IMR-90 (cell line): ENCODE measurements around the gene CEP95. TPM values are rescaled to one million over a fixed set of nuclear protein-coding genes. Genes with fewer than 3 reads are reported as not detected.
A peak's percentile ranks its signal among the peaks of the same experiment; 100 is the strongest.

Experiments
- ATAC-seq: fragments of 200-7000 bp; cut with Tn5 transposase; 2 replicates; pipeline ENCODE4 v1.9.1; 2020; ENCODE audit warnings: low read depth, mild to moderate bottlenecking, moderate library complexity
- BruUV-seq: library from RNA; stranded (reverse); fragments of 400-500 nt; replicated peaks from 2 replicates; lab custom pipeline; 2021; lab: Mats Ljungman, UMichigan
- CTCF ChIA-PET: fragments of 300-600 bp; formaldehyde crosslinking; extraction: SDS; loops from one replicate; lab custom pipeline; 2021; ENCODE audit warnings: antibody characterized with exemption; lab: Yijun Ruan, JAX
- POLR2A ChIA-PET: fragments of 300-600 bp; sonication (Branson Sonifier 250); formaldehyde crosslinking; loops from one replicate; lab custom pipeline; 2022; ENCODE audit warnings: antibody characterized with exemption; ENCODE audit not compliant: unreplicated experiment; lab: Charles Lee
- DNase-seq: peaks from one replicate; pipeline ENCODE4 v3.0.0; 2013
- H2AFZ ChIP-seq: replicated peaks from 2 replicates; pipeline ENCODE3; 2013; ENCODE audit warnings: low read length, mild to moderate bottlenecking; ENCODE audit not compliant: poor library complexity
- H2AK5ac ChIP-seq: 2 replicates; pipeline ENCODE4 v1.6.1; 2013; ENCODE audit warnings: low read depth, low read length, inconsistent platforms
- H2AK9ac ChIP-seq: replicated peaks from 2 replicates; pipeline ENCODE3; 2013; ENCODE audit warnings: mild to moderate bottlenecking, low read depth, low read length, moderate library complexity; ENCODE audit not compliant: poor library complexity
- H2BK120ac ChIP-seq: 2 replicates; pipeline ENCODE4 v1.6.1; 2013; ENCODE audit warnings: low read depth, low read length, inconsistent platforms
- H2BK15ac ChIP-seq: 3 replicates; pipeline ENCODE4 v1.6.1; 2013; ENCODE audit warnings: low read depth, low read length, inconsistent platforms
- H2BK20ac ChIP-seq: 2 replicates; pipeline ENCODE4 v1.6.1; 2013; ENCODE audit warnings: low read depth, mild to moderate bottlenecking, inconsistent platforms, low read length, moderate library complexity
- H2BK5ac ChIP-seq: 2 replicates; pipeline ENCODE4 v1.6.1; 2013; ENCODE audit warnings: mild to moderate bottlenecking, low read depth, low read length, inconsistent platforms; ENCODE audit not compliant: poor library complexity, severe bottlenecking
- H3K14ac ChIP-seq: replicated peaks from 2 replicates; pipeline ENCODE4 v1.6.1; 2013; ENCODE audit warnings: low read depth, low read length, inconsistent platforms
- H3K18ac ChIP-seq: 2 replicates; pipeline ENCODE4 v1.6.1; 2013; ENCODE audit warnings: low read depth, low read length, control low read depth
- H3K23ac ChIP-seq: 2 replicates; pipeline ENCODE4 v1.6.1; 2013; ENCODE audit warnings: low read depth, low read length, inconsistent platforms
- H3K27ac ChIP-seq: 2 replicates; pipeline ENCODE4 v1.5.1; 2013; ENCODE audit warnings: mild to moderate bottlenecking, control low read depth, low read length; ENCODE audit not compliant: insufficient read depth
- H3K27me3 ChIP-seq: 2 replicates; pipeline ENCODE4 v1.6.1; 2013; ENCODE audit warnings: low read length; ENCODE audit not compliant: control insufficient read depth, insufficient read depth
- H3K36me3 ChIP-seq: 2 replicates; pipeline ENCODE4 v1.6.1; 2013; ENCODE audit warnings: low read length, mixed read lengths; ENCODE audit not compliant: control insufficient read depth, insufficient read depth
- H3K4ac ChIP-seq: 2 replicates; pipeline ENCODE4 v1.6.1; 2013; ENCODE audit warnings: low read depth, low read length, inconsistent platforms
- H3K4me1 ChIP-seq: 2 replicates; pipeline ENCODE4 v1.6.1; 2013; ENCODE audit warnings: low read length, mixed read lengths; ENCODE audit not compliant: control insufficient read depth, insufficient read depth
- H3K4me2 ChIP-seq: 2 replicates; pipeline ENCODE4 v1.6.1; 2013; ENCODE audit warnings: low read depth, mild to moderate bottlenecking, control low read depth, low read length, moderate library complexity
- H3K4me3 ChIP-seq: 2 replicates; pipeline ENCODE4 v1.5.1; 2013; ENCODE audit warnings: low read depth, mild to moderate bottlenecking, control low read depth, low read length, moderate library complexity; ENCODE audit not compliant: insufficient read depth
- H3K56ac ChIP-seq: 2 replicates; pipeline ENCODE4 v1.6.1; 2013; ENCODE audit warnings: low read length, inconsistent platforms; ENCODE audit not compliant: insufficient read depth; ENCODE audit errors: extremely low read depth
- H3K79me1 ChIP-seq, 2 experiments: 2 replicates each; pipeline ENCODE4 v1.6.1; 2013; ENCODE audit warnings: low read length in 2 of 2, inconsistent platforms in 1 of 2, low read depth in 1 of 2
- H3K9ac ChIP-seq: 2 replicates; pipeline ENCODE4 v1.6.1; 2013; ENCODE audit warnings: low read depth, low read length, control low read depth
- H3K9me1 ChIP-seq: 2 replicates; pipeline ENCODE4 v1.6.1; 2013; ENCODE audit warnings: low read length, inconsistent platforms; ENCODE audit not compliant: insufficient read depth
- H3K9me3 ChIP-seq: 2 replicates; pipeline ENCODE4 v1.6.1; 2013; ENCODE audit warnings: low read length; ENCODE audit not compliant: control insufficient read depth, insufficient read depth
- H4K20me1 ChIP-seq: 2 replicates; pipeline ENCODE4 v1.6.1; 2013; ENCODE audit warnings: low read length, inconsistent platforms; ENCODE audit not compliant: insufficient read depth
- H4K5ac ChIP-seq: 2 replicates; pipeline ENCODE4 v1.6.1; 2013; ENCODE audit warnings: mild to moderate bottlenecking, low read depth, low read length, control low read depth
- H4K8ac ChIP-seq, 2 experiments: 2 replicates each; pipeline ENCODE4 v1.6.1; 2013; ENCODE audit warnings: low read depth in 2 of 2, low read length in 2 of 2, control low read depth in 1 of 2, inconsistent platforms in 1 of 2
- H4K91ac ChIP-seq: 2 replicates; pipeline ENCODE4 v1.6.1; 2013; ENCODE audit warnings: low read depth, low read length, inconsistent platforms; ENCODE audit not compliant: insufficient read depth
- CHD1 ChIP-seq: IDR thresholded peaks from 2 replicates; pipeline ENCODE4 v1.6.1; 2012; ENCODE audit warnings: low read depth, low read length, improper control_type of control experiment
- POLR2A ChIP-seq: IDR thresholded peaks from 2 replicates; pipeline ENCODE4 v1.6.1; 2012; ENCODE audit warnings: mild to moderate bottlenecking, low read depth, low read length
- WGBS, 2 experiments: methylation state at CpG; one replicate each; pipeline versions ENCODE4 v1.1.5 to v1.1.7; 2013; ENCODE audit warnings: missing lambda C conversion rate in 2 of 2; ENCODE audit not compliant: insufficient read length in 1 of 2; ENCODE audit errors: extremely low coverage in 2 of 2; 5-methylcytosine and 5-hydroxymethylcytosine counted together
- dilution Hi-C: fragments of 300-500 bp; cut with HindIII; formaldehyde crosslinking; loops from one replicate; pipeline ENCODE4 v1.14.3; 2018; ENCODE audit warnings: low sequenced_read_pairs; ENCODE audit not compliant: unreplicated experiment
- in situ Hi-C: fragments of 300-500 bp; cut with MboI; formaldehyde crosslinking; loops from 3 replicates; pipeline ENCODE4 v1.14.3; 2019; ENCODE audit warnings: low sequenced_read_pairs, inconsistent platforms, mixed read lengths
- intact Hi-C: fragments of 100-400 bp; cut with micrococcal nuclease; formaldehyde crosslinking; loops from 2 replicates; pipeline ENCODE4 v1.10.0; 2022
- polyA plus RNA-seq, 3 experiments: library from polyadenylated mRNA; depleted of rRNA; stranded (reverse); fragments of >200 nt; gene quantifications; 2 replicates each; pipeline ENCODE4 v1.2.3, GENCODE V29; 2012; ENCODE audit warnings: low replicate concordance in 1 of 3
- total RNA-seq: library from RNA; depleted of rRNA; stranded (reverse); fragments of >200 nt; gene quantifications from 2 replicates; pipeline ENCODE4 v1.2.3, GENCODE V29; 2012

The CEP95 gene
- total and polyA plus RNA-seq, 2 of the 4 experiments (the other 2 are of a cell fraction): 6.1 to 13.6 TPM

DNA sequence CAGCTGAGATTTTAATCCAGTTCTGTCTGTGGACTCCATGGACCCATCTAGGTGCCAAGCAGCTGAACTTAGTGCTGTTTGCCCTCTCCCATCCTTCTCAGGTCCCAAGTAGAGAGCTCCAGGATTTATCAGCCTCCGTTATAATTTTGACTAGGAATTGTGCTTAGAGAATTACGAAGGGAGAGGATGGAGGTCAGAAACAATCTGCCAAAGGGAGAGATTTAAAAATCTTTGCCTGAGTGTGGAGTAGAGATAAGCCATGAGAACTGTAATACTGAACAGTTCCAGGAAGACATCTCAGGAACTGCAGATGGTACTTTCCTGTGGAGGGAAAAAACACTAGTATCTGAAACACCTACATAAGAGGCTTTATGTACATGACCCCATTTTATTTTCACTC, 27.0 kb downstream of the CEP95 start:
- CTCF ChIA-PET: no interaction called here

More for the DNA sequence above, 27.0 kb downstream of the CEP95 start:
- no peak overlapping the region for H3K23ac ChIP-seq
- in situ Hi-C loops (no loop called here), intact Hi-C loops (no loop called here), dilution Hi-C loops (no loop called here)
- H3K4ac ChIP-seq: no peak overlapping the region
- H2AFZ ChIP-seq: no peak overlapping the region
- no peak overlapping the region for H2BK20ac ChIP-seq
- no peaks in the 10 kb centered on the region for H3K4me1 ChIP-seq
- TF ChIP-seq CHD1 (no peak), POLR2A (0 out of 2 replicates have a peak, but pooled peaks have one; percentile 6)
- peak overlapping the region in 1 of 2 experiments; percentile 12; a peak in 2 of 4 replicates for H4K8ac ChIP-seq
- DNase-seq: no peak
- H4K5ac ChIP-seq: no peak overlapping the region
- POLR2A ChIA-PET: no interaction called here
- H2AK9ac ChIP-seq: no peak overlapping the region
- H3K9me3 ChIP-seq: no peaks in the 10 kb centered on the region
- no peak overlapping the region for H3K27ac ChIP-seq
- H3K4me3 ChIP-seq: no peak overlapping the region
- H2BK120ac ChIP-seq: no peak overlapping the region
- no TSS peak for BruUV-seq
- H2BK5ac ChIP-seq: no peak overlapping the region
- no peak for ATAC-seq
- peaks cover 18% of the 10 kb centered on the region; the same call in 1 of the 2 replicates for H3K9me1 ChIP-seq
- H4K91ac ChIP-seq: no peak overlapping the region
- WGBS, 2 experiments: 100% methylated on average over 1 of the region's 2 CpGs; no CpG with 5 or more reads in 1 of the 2 experiments
- H3K9ac ChIP-seq: no peak overlapping the region
- no peak overlapping the region for H3K4me2 ChIP-seq
- H3K36me3 ChIP-seq: peaks cover 54% of the 10 kb centered on the region
- no peak overlapping the region for H3K18ac ChIP-seq
- no peaks in the 10 kb centered on the region for H3K27me3 ChIP-seq
- no peak overlapping the region for H3K56ac ChIP-seq
- no peak overlapping the region for H2BK15ac ChIP-seq
- no peak overlapping the region for H3K14ac ChIP-seq
- no peak overlapping the region for H2AK5ac ChIP-seq
- peaks cover 3 to 55% of the 10 kb centered on the region in 2 experiments; a peak in 3 of 4 replicates for H3K79me1 ChIP-seq
- H4K20me1 ChIP-seq: peaks cover 54% of the 10 kb centered on the region
